Measurements from ENCODE around the gene NDUFS8.

Gene NDUFS8

GRCh38 chr11:68040101-68040956 lies 9.8 kb downstream of the NDUFS8 start:
- Histone ChIP-seq H3K36me3 (replicated peaks) (peaks cover 14% of the 10 kb centered on the region), H3K4me3 (peak overlapping the region; percentile 51), H3K27me3 (ENCODE audit: low read depth) (no peaks in the 10 kb centered on the region), H3K9me3 (no peaks in the 10 kb centered on the region), H3K4me1 (peaks cover 19% of the 10 kb centered on the region)
- in situ Hi-C loops (cut with MboI; ENCODE audit: low sequenced_read_pairs) = no loop called here
- peak; percentile 31 to 72 for DNase-seq (ENCODE audit: low spot score in 2 of 2)

DNA sequence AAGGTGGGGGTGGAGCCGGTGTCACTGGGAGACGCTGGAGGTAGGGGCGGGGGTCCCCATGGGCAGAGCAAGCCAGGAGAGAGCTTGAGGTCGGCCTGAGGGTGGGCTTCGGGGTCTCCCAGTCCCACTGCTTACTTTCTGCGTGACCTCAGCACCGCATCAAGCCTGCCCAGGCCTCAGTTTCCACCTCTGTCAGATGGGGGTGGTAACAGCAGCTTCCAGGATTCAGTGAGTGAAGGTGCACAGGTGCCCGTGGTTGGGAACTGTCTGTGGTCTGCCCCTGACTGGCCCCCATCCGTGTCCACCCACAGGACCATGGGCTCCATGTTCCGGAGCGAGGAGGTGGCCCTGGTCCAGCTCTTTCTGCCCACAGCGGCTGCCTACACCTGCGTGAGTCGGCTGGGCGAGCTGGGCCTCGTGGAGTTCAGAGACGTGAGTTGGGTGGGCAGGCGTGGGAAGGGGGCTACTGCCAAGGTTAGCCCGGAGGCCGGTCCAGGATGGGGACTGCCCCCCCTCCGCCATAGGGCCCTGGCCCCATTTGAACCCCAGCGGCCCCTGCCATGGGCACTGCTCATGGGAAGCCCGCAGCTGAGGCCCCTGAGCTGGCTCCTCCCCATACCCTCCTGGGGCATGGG lies 10.6 kb downstream of the NDUFS8 start:
- peaks cover 11% of the 10 kb centered on the region for H3K36me3 ChIP-seq (replicated peaks)
- H3K4me1 ChIP-seq = peaks cover 19% of the 10 kb centered on the region
- in situ Hi-C loops (cut with MboI; ENCODE audit: low sequenced_read_pairs) = no loop called here
- H3K27me3 ChIP-seq (ENCODE audit: low read depth) = no peaks in the 10 kb centered on the region
- H3K4me3 ChIP-seq = peak overlapping the region; percentile 51
- no peaks in the 10 kb centered on the region for H3K9me3 ChIP-seq
- DNase-seq (ENCODE audit: low spot score in 2 of 2) = no peak

GRCh38 chr11:68041617-68042218 lies 11.2 kb downstream of the NDUFS8 start:
- H3K9me3 ChIP-seq = no peaks in the 10 kb centered on the region
- peaks cover 6% of the 10 kb centered on the region for H3K36me3 ChIP-seq (replicated peaks)
- no peak for DNase-seq (ENCODE audit: low spot score in 2 of 2)
- H3K27me3 ChIP-seq (ENCODE audit: low read depth) = no peaks in the 10 kb centered on the region
- peaks cover 19% of the 10 kb centered on the region for H3K4me1 ChIP-seq
- H3K4me3 ChIP-seq = no peak overlapping the region
- in situ Hi-C loops (cut with MboI; ENCODE audit: low sequenced_read_pairs) = no loop called here

GRCh38 chr11:68042219-68043028 lies 11.9 kb downstream of the NDUFS8 start:
- in situ Hi-C loops (cut with MboI; ENCODE audit: low sequenced_read_pairs) = no loop called here
- Histone ChIP-seq H3K9me3 (no peaks in the 10 kb centered on the region), H3K4me1 (peaks cover 19% of the 10 kb centered on the region), H3K27me3 (ENCODE audit: low read depth) (no peaks in the 10 kb centered on the region), H3K36me3 (replicated peaks) (peaks cover 3% of the 10 kb centered on the region), H3K4me3 (no peak overlapping the region)
- peak in 1 of 2 experiments; percentile 9 for DNase-seq (ENCODE audit: low spot score in 2 of 2)

- H3K9me3 ChIP-seq = no peaks in the 10 kb centered on the region
- in situ Hi-C loops (cut with MboI; ENCODE audit: low sequenced_read_pairs) = no loop called here
- no peaks in the 10 kb centered on the region for H3K27me3 ChIP-seq (ENCODE audit: low read depth)
- H3K4me3 ChIP-seq = no peak overlapping the region
- DNase-seq (ENCODE audit: low spot score in 2 of 2) = peak in 1 of 2 experiments; percentile 8
- peaks cover 3% of the 10 kb centered on the region for H3K36me3 ChIP-seq (replicated peaks)
- peaks cover 19% of the 10 kb centered on the region for H3K4me1 ChIP-seq
These were observed 12.5 kb downstream of the NDUFS8 start for GRCh38 chr11:68043029-68043348.

GRCh38 chr11:68043349-68044144 lies 13.1 kb downstream of the NDUFS8 start:
- DNase-seq (ENCODE audit: low spot score in 2 of 2) = no peak

DNA sequence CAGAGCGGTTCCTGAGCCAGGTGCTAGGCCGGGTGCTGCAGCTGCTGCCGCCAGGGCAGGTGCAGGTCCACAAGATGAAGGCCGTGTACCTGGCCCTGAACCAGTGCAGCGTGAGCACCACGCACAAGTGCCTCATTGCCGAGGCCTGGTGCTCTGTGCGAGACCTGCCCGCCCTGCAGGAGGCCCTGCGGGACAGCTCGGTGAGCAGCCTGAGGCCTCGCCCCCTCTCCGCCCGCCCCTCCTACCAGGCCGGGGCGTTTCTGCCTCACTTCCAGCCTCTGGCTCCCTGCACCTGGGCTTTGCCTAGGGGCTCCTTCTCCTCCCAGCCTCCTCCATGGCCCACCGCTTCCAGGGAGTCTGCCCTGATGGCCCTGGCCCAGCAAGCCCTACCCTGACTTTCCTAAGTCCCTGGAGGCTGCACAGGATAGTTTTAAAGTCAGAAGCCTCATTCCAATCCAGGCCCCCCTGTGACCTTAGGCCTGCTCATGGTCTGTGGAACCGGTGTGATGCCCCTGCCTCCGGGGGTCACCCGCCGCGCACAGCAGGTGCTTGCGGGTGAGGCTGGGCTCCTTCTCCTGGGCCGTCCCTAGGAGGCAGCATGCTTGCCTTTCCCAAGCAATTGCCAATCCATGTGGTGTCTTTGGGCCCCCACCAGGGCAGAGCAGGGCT lies 13.8 kb downstream of the NDUFS8 start:
- no peak for DNase-seq (ENCODE audit: low spot score in 2 of 2)
- in situ Hi-C loops (cut with MboI; ENCODE audit: low sequenced_read_pairs) = no loop called here
- peaks cover 8% of the 10 kb centered on the region for H3K36me3 ChIP-seq (replicated peaks)
- no peak overlapping the region for H3K4me3 ChIP-seq
- peaks cover 12% of the 10 kb centered on the region for H3K4me1 ChIP-seq
- no peaks in the 10 kb centered on the region for H3K9me3 ChIP-seq
- H3K27me3 ChIP-seq (ENCODE audit: low read depth) = no peaks in the 10 kb centered on the region

More at GRCh38 chr11:68043349-68044144, 13.1 kb downstream of the NDUFS8 start:
- Histone ChIP-seq H3K4me3 (no peak overlapping the region), H3K27me3 (ENCODE audit: low read depth) (no peaks in the 10 kb centered on the region), H3K4me1 (peaks cover 15% of the 10 kb centered on the region), H3K9me3 (no peaks in the 10 kb centered on the region), H3K36me3 (replicated peaks) (peaks cover 3% of the 10 kb centered on the region)
- in situ Hi-C loops (cut with MboI; ENCODE audit: low sequenced_read_pairs) = no loop called here

DNA sequence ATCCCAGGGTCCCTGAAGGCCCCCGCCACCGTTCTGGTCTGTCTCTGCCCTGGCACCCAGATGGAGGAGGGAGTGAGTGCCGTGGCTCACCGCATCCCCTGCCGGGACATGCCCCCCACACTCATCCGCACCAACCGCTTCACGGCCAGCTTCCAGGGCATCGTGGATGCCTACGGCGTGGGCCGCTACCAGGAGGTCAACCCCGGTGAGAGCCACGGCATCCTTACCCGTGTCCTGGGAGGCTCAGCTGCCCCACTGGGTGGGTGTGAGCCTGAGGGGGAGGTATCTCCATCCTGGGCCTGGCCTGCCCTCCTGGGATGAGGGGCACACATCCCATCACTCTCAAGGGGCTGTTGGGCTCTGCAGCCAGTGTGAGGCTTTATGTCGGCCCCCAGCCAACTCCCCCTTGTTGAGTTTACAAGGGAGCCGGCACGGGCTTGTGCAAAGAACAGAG lies 14.4 kb downstream of the NDUFS8 start:
- Histone ChIP-seq H3K4me3 (no peak overlapping the region), H3K9me3 (no peaks in the 10 kb centered on the region), H3K27me3 (ENCODE audit: low read depth) (no peaks in the 10 kb centered on the region), H3K36me3 (replicated peaks) (peaks cover 9% of the 10 kb centered on the region), H3K4me1 (peaks cover 8% of the 10 kb centered on the region)
- DNase-seq (ENCODE audit: low spot score in 2 of 2) = no peak
- in situ Hi-C loops (cut with MboI; ENCODE audit: low sequenced_read_pairs) = no loop called here

DNA sequence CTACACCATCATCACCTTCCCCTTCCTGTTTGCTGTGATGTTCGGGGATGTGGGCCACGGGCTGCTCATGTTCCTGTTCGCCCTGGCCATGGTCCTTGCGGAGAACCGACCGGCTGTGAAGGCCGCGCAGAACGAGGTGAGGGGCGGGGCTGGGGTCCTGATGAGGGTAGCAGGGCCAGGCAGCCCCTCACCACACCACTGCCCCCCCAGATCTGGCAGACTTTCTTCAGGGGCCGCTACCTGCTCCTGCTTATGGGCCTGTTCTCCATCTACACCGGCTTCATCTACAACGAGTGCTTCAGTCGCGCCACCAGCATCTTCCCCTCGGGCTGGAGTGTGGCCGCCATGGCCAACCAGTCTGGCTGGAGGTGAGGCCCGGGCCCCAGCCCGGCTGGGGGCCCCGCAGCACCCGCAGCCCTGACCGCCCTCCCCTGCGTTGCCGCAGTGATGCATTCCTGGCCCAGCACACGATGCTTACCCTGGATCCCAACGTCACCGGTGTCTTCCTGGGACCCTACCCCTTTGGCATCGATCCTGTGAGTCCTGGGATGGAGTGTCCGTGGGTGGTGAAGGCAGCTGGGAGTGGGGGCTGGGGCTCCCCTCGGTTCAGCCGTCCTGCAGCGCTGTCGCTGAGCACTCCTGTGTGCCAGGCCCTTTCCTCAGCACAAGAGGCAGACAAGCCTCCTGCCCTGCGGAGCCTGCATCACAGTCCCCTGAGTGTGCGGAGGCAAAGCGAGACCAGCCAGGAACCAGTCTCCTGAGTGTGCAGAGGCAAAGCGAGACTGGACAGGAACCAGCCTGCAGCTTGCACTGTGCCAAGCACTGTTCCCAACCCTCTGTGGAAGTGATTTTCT lies 17.2 kb downstream of the NDUFS8 start:
- in situ Hi-C loops (cut with MboI; ENCODE audit: low sequenced_read_pairs) = no loop called here
- no peaks in the 10 kb centered on the region for H3K27me3 ChIP-seq (ENCODE audit: low read depth)
- H3K4me1 ChIP-seq = no peaks in the 10 kb centered on the region
- H3K4me3 ChIP-seq = no peak overlapping the region
- H3K36me3 ChIP-seq (replicated peaks) = peaks cover 21% of the 10 kb centered on the region; the same call in 1 of the 2 replicates
- no peaks in the 10 kb centered on the region for H3K9me3 ChIP-seq
- DNase-seq (ENCODE audit: low spot score in 2 of 2) = no peak

DNA sequence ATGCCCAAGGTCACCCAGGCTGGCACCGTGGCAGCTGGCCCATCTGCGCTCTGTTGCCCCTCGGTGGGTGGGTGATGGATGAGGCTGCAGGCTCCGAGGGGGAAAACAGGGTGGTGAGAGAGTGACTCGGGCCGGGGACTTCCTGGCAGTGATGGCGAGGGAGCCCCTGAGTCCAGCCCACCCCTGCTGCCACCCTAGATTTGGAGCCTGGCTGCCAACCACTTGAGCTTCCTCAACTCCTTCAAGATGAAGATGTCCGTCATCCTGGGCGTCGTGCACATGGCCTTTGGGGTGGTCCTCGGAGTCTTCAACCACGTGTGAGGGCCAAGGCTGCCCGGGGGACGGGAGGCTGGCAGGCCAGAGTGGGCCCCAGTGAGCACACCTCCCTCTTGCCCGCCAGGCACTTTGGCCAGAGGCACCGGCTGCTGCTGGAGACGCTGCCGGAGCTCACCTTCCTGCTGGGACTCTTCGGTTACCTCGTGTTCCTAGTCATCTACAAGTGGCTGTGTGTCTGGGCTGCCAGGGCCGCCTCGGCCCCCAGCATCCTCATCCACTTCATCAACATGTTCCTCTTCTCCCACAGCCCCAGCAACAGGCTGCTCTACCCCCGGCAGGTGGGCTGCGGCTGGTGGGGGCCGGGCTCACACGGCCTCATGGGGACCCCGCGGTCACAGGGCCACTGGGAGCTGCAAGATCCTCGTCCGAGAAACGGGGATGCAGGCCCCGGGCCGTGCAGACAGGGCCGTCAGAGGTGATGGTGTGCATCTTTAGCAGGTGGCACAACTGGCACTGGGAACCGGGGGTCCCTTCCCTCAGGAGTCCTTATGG lies 18.4 kb downstream of the NDUFS8 start:
- H3K4me1 ChIP-seq = no peaks in the 10 kb centered on the region
- in situ Hi-C loops (cut with MboI; ENCODE audit: low sequenced_read_pairs) = no loop called here
- H3K36me3 ChIP-seq (replicated peaks) = peaks cover 28% of the 10 kb centered on the region; the same call in 1 of the 2 replicates
- no peak overlapping the region for H3K4me3 ChIP-seq
- DNase-seq (ENCODE audit: low spot score in 2 of 2) = no peak
- no peaks in the 10 kb centered on the region for H3K9me3 ChIP-seq
- no peaks in the 10 kb centered on the region for H3K27me3 ChIP-seq (ENCODE audit: low read depth)

All from HAP-1 (cell line).